NCI-H446 (cell line): ENCODE measurements around the gene ANKRD33B.
"Not testable (repeated sequence)": the region's sequence is repeated elsewhere in the genome, so short reads cannot be mapped to it uniquely, and the experiment has no call there.

Experiments
- DNase-seq, 2 experiments: peaks; one replicate each; lab custom pipeline; 2025; lab: John Stamatoyannopoulos, UW

The ANKRD33B gene

GRCh38 chr5:10619649-10620048 lies 55.8 kb downstream of the ANKRD33B start:
- no peak for DNase-seq

- DNase-seq = no peak
Observed at GRCh38 chr5:10620346-10620745, 56.5 kb downstream of the ANKRD33B start.

GRCh38 chr5:10621832-10622231 lies 58.0 kb downstream of the ANKRD33B start:
- no peak for DNase-seq

GRCh38 chr5:10622810-10623209 lies 58.9 kb downstream of the ANKRD33B start:
- peak in 1 of 2 experiments; percentile 45 for DNase-seq

GRCh38 chr5:10623305-10623910 lies 59.5 kb downstream of the ANKRD33B start:
- DNase-seq = no peak

DNA sequence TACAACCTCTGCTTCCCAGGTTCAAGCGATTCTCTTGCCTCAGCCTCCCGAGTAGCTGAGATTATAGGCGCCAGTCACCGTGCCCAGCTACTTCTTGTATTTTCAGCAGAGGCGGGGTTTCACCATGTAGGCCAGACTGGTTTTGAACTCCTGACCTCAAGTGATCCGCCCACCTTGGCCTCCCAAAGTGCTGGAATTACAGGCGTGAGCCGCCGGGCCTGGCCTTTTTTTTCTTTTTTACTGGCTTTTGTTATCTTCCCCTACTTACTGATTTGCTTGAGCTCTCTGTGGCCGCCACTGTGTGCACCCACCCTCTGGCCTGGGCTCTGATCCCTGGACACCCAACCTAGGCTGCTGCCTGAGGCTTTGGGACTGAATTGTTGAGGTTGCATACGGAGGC lies 60.3 kb downstream of the ANKRD33B start:
- no peak for DNase-seq

- no peak for DNase-seq
Observed at GRCh38 chr5:10624679-10625078, 60.8 kb downstream of the ANKRD33B start.

- DNase-seq = no peak
Observed at GRCh38 chr5:10625700-10626472, 62.0 kb downstream of the ANKRD33B start.

- DNase-seq = no peak
Observed at GRCh38 chr5:10626473-10627013, 62.7 kb downstream of the ANKRD33B start.

DNA sequence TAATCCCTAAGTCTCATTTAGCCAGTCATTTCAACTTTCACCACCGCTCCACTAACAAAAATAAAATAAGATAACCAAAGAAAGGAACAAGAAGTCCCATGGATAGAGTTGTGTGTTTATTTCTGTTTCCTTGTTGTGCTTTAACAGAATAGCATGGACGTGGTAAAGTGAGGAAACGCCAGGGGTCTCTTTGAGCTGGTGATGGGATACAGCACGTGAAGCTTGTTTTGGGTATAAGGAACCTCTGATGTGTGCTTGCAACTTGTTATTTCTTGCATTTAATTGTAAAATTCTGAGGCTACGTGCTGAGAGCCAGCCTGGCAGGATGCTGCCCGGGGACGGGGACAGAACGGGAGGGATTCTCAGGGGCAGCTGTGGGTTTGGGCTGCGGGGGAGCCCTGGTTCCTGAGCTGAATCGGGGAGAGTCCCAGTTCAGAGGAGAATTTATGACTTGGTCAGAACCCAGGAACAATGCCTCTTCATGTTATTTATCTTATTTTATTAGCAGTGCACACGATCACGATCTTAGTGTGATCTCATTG lies 63.4 kb downstream of the ANKRD33B start:
- no peak for DNase-seq

DNA sequence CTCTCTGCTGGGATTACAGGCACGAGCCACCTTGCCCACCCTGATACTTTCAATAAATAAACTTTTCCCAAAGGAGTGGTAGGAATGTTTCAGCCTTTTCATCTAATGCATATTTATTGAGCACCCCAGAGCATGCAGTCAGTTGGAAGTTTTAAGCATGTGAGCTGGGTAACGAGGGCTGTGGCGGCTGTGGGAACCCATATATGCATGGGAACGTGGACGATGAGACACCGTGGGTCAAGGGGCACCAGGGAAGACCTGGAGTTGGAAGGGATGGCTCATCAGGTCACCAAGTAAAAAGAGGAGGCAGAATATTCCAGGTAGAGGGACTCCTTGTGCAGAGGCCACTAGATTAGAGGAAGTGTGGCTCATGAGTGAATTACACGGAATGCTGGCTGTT lies 64.7 kb downstream of the ANKRD33B start:
- no peak for DNase-seq

DNA sequence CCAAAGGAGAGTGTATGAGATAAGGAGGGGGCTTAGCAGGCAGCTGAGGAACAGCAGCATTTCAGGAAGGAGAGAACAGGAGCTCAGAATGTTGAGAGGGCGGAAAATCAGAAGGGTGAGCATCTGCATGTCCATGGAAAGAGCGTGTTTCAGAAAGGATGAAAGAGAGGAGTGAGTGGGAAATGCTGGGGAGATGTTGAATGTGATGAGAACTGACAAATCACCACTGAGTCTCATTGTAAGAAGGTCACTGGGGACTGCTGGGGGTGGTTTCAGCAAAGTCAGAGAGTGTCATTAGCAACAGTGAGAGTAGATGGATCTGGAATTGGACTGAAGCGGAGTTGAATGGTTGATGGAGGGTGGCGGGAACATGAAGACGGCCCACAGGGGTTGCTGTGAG lies 65.8 kb downstream of the ANKRD33B start:
- DNase-seq = no peak

DNA sequence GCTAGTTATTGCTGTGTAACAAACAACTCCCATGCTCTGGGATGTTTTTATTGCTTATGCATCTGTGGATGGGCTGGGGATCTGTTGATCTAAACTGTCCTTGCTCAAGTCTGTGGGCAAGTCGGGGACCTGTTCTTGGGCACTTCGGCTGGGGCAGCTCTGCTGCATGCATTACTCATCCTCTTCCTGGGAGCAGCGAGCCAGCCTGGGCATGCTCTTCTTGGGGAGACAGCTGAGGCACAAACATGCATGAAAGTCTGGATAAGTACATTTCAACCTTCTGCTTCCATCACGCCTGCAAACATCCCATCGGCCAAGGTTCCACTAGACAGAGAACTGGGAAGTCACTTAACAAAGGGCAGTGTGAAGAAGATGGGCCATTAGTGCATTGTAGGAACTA lies 66.3 kb downstream of the ANKRD33B start:
- no peak for DNase-seq

DNA sequence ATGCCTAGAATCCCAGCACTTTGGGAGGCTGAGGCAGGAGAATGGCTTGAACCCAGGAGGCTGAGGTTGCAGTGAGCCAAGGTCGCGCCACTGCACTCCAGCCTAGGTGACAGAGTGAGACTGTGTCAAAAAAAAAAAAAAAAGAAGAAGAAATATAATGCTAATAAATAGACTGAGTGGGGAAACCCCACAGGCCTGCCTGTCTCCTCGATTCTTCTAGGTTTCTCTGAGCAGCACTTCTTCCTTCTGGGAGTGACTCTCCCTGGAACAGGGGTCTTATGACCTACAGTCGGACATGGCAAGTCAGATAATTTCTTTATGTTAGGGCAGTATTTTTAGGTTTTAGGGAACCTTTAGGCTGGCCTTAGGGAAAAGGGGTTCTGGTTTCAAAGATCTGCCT lies 66.9 kb downstream of the ANKRD33B start:
- not testable (repeated sequence) for DNase-seq

GRCh38 chr5:10631316-10631996 lies 67.6 kb downstream of the ANKRD33B start:
- DNase-seq = no peak

GRCh38 chr5:10632110-10632761 lies 68.4 kb downstream of the ANKRD33B start:
- DNase-seq = no peak

DNA sequence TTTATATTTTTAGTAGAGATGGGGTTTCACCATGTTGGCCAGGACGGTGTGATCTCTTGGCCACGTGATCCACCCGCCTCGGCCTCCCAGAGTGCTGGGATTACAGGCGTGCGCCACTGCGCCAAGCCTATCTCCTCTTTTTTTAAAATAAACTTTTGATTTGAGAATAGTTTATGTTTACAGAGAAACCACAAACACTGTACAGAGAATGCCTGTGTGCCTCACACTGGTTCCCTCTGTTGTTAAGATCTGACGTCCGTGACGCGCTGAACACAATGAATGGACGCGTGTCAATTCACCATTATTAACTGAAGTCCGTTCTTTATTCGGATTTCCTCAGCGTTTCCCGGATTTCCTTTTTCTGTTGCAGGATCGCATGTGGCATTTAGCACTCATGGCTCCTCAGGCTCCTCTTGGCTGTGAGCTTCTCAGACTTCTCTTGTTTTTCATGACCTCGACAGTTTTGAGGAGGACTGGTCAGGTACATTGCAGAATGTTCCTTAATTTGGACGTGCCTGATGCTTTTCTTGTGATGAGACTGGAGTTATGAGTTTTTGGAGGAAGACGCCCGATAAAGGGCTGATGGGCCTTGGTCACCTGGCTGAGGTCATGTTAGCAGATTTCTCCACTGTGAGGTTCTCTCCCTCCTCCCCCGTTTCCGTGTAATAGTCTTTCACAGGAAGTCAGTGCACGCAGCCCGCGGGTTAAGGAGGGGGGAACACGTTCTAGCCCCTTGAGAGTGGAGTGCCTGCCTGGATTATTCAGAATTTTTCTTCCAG lies 69.6 kb downstream of the ANKRD33B start:
- no peak for DNase-seq

DNA sequence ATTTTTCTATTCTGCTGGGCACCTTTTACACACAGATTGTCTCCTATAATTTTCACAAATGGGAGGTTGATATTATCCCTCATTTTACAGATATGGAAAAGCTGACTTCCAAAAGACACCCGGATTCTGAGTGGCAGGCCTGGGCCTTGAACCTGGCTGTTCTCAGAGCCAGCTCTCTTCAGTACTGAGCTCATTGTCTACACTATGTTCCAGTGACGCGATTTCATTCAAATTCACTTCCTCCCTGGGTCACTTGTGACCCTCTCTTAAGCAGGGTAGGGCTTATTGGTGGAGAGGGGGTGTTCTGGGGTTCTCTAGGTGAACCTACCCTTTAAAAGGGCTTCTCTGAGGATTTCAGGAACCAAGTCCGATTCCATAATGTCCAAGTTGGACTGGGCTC lies 70.2 kb downstream of the ANKRD33B start:
- DNase-seq = no peak

DNA sequence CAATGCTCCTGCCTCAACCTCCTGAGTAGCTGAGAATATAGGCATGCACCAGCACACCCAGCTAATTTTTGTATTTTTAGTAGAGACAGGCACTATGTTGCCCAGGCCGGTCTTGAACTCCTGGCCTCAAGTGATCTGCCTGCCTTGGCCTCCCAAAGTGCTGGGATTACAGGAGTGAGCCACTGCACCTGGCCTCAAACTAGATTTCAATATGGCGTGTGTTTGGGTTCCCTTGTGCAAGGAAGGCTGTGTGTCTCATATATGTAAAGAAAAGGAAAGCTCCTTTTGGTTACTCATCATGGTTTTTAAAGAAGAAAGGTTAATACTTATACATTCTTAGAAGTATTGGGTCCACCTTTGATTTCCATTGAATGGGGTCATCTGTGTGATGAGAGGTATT lies 70.7 kb downstream of the ANKRD33B start:
- DNase-seq = no peak

DNA sequence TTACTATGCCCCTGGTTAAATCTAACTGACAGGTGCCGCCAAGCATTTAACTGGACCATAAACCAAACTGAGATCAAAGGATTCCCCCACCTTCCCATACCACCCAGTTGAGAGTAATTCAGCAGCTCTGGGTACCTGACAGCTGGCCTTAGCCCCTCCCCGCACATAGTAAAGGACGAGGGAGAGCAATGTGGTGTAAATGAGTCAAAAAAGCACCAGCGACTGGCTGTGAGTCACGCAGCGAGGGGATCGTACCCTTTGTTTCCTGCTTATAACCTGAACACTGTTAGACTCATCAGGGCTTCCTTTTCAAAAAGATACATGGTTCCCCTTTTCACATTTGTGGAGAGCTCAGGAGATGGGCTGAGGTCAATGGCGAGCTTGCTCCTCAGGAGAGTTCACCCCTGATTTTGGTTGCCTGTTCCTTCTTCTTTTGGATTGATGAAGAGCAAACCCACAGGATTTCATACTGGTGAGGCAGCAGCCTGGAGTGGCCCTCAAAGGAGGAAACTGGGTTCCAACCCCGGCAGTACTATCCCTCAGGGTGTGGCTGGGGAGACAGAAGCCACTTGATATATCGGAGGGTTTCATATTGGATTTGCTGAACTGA lies 71.5 kb downstream of the ANKRD33B start:
- DNase-seq = no peak

GRCh38 chr5:10635867-10636350 lies 72.0 kb downstream of the ANKRD33B start:
- no peak for DNase-seq
